Activated naive CD8-positive, alpha-beta T cell treated with anti-CD3 and anti-CD28 coated beads for 36 hours (primary cell): ENCODE data around the gene PATJ. TPM values are rescaled to one million over a fixed set of nuclear protein-coding genes. Genes with fewer than 3 reads are reported as not detected.
"Not testable (repeated sequence)": the region's sequence is repeated elsewhere in the genome, so short reads cannot be mapped to it uniquely, and the experiment has no call there.

Experiments used
- DNase-seq: peaks from one replicate; pipeline ENCODE4 v3.0.0; 2021
- H3K27ac Mint-ChIP-seq: one replicate; pipeline ENCODE4 v1.8.0; 2022; ENCODE audit warnings: mild to moderate bottlenecking, moderate library complexity, mixed read lengths
- H3K27me3 Mint-ChIP-seq: one replicate; pipeline ENCODE4 v1.8.0; 2022; ENCODE audit warnings: mild to moderate bottlenecking, mixed read lengths
- H3K36me3 Mint-ChIP-seq: one replicate; pipeline ENCODE4 v1.8.0; 2021; ENCODE audit warnings: mild to moderate bottlenecking, mixed read lengths
- H3K4me1 Mint-ChIP-seq: one replicate; pipeline ENCODE4 v1.8.0; 2021; ENCODE audit warnings: mixed read lengths
- H3K4me3 Mint-ChIP-seq: one replicate; pipeline ENCODE4 v1.8.0; 2022; ENCODE audit warnings: mild to moderate bottlenecking, moderate library complexity, mixed read lengths
- H3K9me3 Mint-ChIP-seq: one replicate; pipeline ENCODE4 v1.8.0; 2022; ENCODE audit warnings: mixed read lengths
- total RNA-seq, 2 experiments: library from RNA; stranded (reverse); gene quantifications; one replicate each; pipeline ENCODE4 v1.2.3, GENCODE V29; 2021

Gene PATJ
- total RNA-seq, 2 experiments from 2014 or later, result 6.8 to 8.9 TPM

GRCh38 chr1:61776091-61776490 lies 33.8 kb downstream of the PATJ start:
- Mint-ChIP-seq H3K4me1 (peaks cover 9% of the 10 kb centered on the region), H3K4me3 (no peak overlapping the region), H3K9me3 (peaks cover 1% of the 10 kb centered on the region), H3K27me3 (no peaks in the 10 kb centered on the region), H3K36me3 (peaks cover 11% of the 10 kb centered on the region), H3K27ac (no peak overlapping the region)
- no peak for DNase-seq

- no peak overlapping the region for H3K27ac Mint-ChIP-seq
- peaks cover 36% of the 10 kb centered on the region for H3K4me1 Mint-ChIP-seq
- no peak overlapping the region for H3K4me3 Mint-ChIP-seq
- no peaks in the 10 kb centered on the region for H3K27me3 Mint-ChIP-seq
- H3K36me3 Mint-ChIP-seq, result peaks cover 15% of the 10 kb centered on the region
- H3K9me3 Mint-ChIP-seq, result peaks cover 1% of the 10 kb centered on the region
- no peak for DNase-seq
Observed at GRCh38 chr1:61779231-61779630, 37.0 kb downstream of the PATJ start.

- Mint-ChIP-seq H3K27me3 (no peaks in the 10 kb centered on the region), H3K4me3 (no peak overlapping the region), H3K4me1 (peaks cover 40% of the 10 kb centered on the region), H3K27ac (no peak overlapping the region), H3K36me3 (peaks cover 15% of the 10 kb centered on the region), H3K9me3 (peaks cover 1% of the 10 kb centered on the region)
- no peak for DNase-seq
Observed at GRCh38 chr1:61781151-61781550, 38.9 kb downstream of the PATJ start.

GRCh38 chr1:61782771-61783170 lies 40.5 kb downstream of the PATJ start:
- H3K4me1 Mint-ChIP-seq, result peaks cover 42% of the 10 kb centered on the region
- no peaks in the 10 kb centered on the region for H3K27me3 Mint-ChIP-seq
- H3K27ac Mint-ChIP-seq, result peak overlapping the region; percentile 39
- H3K36me3 Mint-ChIP-seq, result peaks cover 16% of the 10 kb centered on the region
- peak; percentile 63 for DNase-seq
- no peak overlapping the region for H3K4me3 Mint-ChIP-seq
- peaks cover 1% of the 10 kb centered on the region for H3K9me3 Mint-ChIP-seq

- Mint-ChIP-seq H3K4me3 (no peak overlapping the region), H3K4me1 (peaks cover 40% of the 10 kb centered on the region), H3K36me3 (peaks cover 11% of the 10 kb centered on the region), H3K27me3 (no peaks in the 10 kb centered on the region), H3K9me3 (no peaks in the 10 kb centered on the region), H3K27ac (no peak overlapping the region)
- no peak for DNase-seq
Observed at GRCh38 chr1:61784726-61785125, 42.4 kb downstream of the PATJ start.

GRCh38 chr1:61790837-61791236 lies 48.6 kb downstream of the PATJ start:
- Mint-ChIP-seq H3K27me3 (no peaks in the 10 kb centered on the region), H3K36me3 (peaks cover 14% of the 10 kb centered on the region), H3K4me1 (peaks cover 4% of the 10 kb centered on the region), H3K9me3 (no peaks in the 10 kb centered on the region), H3K4me3 (no peak overlapping the region), H3K27ac (no peak overlapping the region)
- no peak for DNase-seq

- H3K4me3 Mint-ChIP-seq, result no peak overlapping the region
- no peak overlapping the region for H3K27ac Mint-ChIP-seq
- no peak for DNase-seq
- peaks cover 5% of the 10 kb centered on the region for H3K4me1 Mint-ChIP-seq
- peaks cover 31% of the 10 kb centered on the region for H3K36me3 Mint-ChIP-seq
- H3K27me3 Mint-ChIP-seq, result no peaks in the 10 kb centered on the region
- H3K9me3 Mint-ChIP-seq, result peaks cover 2% of the 10 kb centered on the region
Observed at GRCh38 chr1:61797045-61797755, 54.9 kb downstream of the PATJ start.

- peaks cover 27% of the 10 kb centered on the region for H3K36me3 Mint-ChIP-seq
- not testable (repeated sequence) for DNase-seq, H3K9me3 Mint-ChIP-seq, H3K4me3 Mint-ChIP-seq, H3K27ac Mint-ChIP-seq, H3K4me1 Mint-ChIP-seq, H3K27me3 Mint-ChIP-seq
Observed at GRCh38 chr1:61801047-61801446, 58.8 kb downstream of the PATJ start.

GRCh38 chr1:61807606-61808140 lies 65.4 kb downstream of the PATJ start:
- no peaks in the 10 kb centered on the region for H3K27me3 Mint-ChIP-seq
- no peak overlapping the region for H3K4me3 Mint-ChIP-seq
- H3K36me3 Mint-ChIP-seq, result peaks cover 5% of the 10 kb centered on the region
- H3K4me1 Mint-ChIP-seq, result peaks cover 2% of the 10 kb centered on the region
- no peak overlapping the region for H3K27ac Mint-ChIP-seq
- DNase-seq, result no peak
- no peaks in the 10 kb centered on the region for H3K9me3 Mint-ChIP-seq

- peaks cover 5% of the 10 kb centered on the region for H3K36me3 Mint-ChIP-seq
- H3K27me3 Mint-ChIP-seq, result no peaks in the 10 kb centered on the region
- no peak for DNase-seq
- H3K9me3 Mint-ChIP-seq, result no peaks in the 10 kb centered on the region
- no peak overlapping the region for H3K27ac Mint-ChIP-seq
- H3K4me3 Mint-ChIP-seq, result no peak overlapping the region
- H3K4me1 Mint-ChIP-seq, result peaks cover 2% of the 10 kb centered on the region
Observed at GRCh38 chr1:61808321-61808720, 66.0 kb downstream of the PATJ start.

- no peak for DNase-seq
- no peak overlapping the region for H3K4me3 Mint-ChIP-seq
- H3K36me3 Mint-ChIP-seq, result peaks cover 5% of the 10 kb centered on the region
- peaks cover 2% of the 10 kb centered on the region for H3K4me1 Mint-ChIP-seq
- no peaks in the 10 kb centered on the region for H3K27me3 Mint-ChIP-seq
- no peaks in the 10 kb centered on the region for H3K9me3 Mint-ChIP-seq
- no peak overlapping the region for H3K27ac Mint-ChIP-seq
Observed at GRCh38 chr1:61808968-61809367, 66.7 kb downstream of the PATJ start.

GRCh38 chr1:61812916-61813315 lies 70.6 kb downstream of the PATJ start:
- Mint-ChIP-seq H3K27ac (no peak overlapping the region), H3K4me1 (no peaks in the 10 kb centered on the region), H3K9me3 (no peaks in the 10 kb centered on the region), H3K4me3 (no peak overlapping the region), H3K27me3 (no peaks in the 10 kb centered on the region), H3K36me3 (no peaks in the 10 kb centered on the region)
- DNase-seq, result no peak

GRCh38 chr1:61816191-61816590 lies 73.9 kb downstream of the PATJ start:
- H3K4me3 Mint-ChIP-seq, result no peak overlapping the region
- peaks cover 1% of the 10 kb centered on the region for H3K36me3 Mint-ChIP-seq

GRCh38 chr1:61818992-61819391 lies 76.7 kb downstream of the PATJ start:
- Mint-ChIP-seq H3K9me3 (no peaks in the 10 kb centered on the region), H3K27ac (no peak overlapping the region), H3K27me3 (no peaks in the 10 kb centered on the region), H3K4me1 (no peaks in the 10 kb centered on the region), H3K36me3 (peaks cover 12% of the 10 kb centered on the region), H3K4me3 (no peak overlapping the region)
- no peak for DNase-seq

More at GRCh38 chr1:61816191-61816590, 73.9 kb downstream of the PATJ start:
- Mint-ChIP-seq H3K27me3 (no peaks in the 10 kb centered on the region), H3K4me1 (no peaks in the 10 kb centered on the region), H3K27ac (no peak overlapping the region), H3K9me3 (no peaks in the 10 kb centered on the region)
- no peak for DNase-seq

- Mint-ChIP-seq H3K4me1 (no peaks in the 10 kb centered on the region), H3K36me3 (peaks cover 12% of the 10 kb centered on the region), H3K4me3 (no peak overlapping the region), H3K27me3 (no peaks in the 10 kb centered on the region), H3K27ac (no peak overlapping the region), H3K9me3 (no peaks in the 10 kb centered on the region)
- DNase-seq, result no peak
Observed at GRCh38 chr1:61819421-61819820, 77.1 kb downstream of the PATJ start.

- Mint-ChIP-seq H3K9me3 (no peaks in the 10 kb centered on the region), H3K4me1 (no peaks in the 10 kb centered on the region), H3K4me3 (no peak overlapping the region), H3K36me3 (peaks cover 27% of the 10 kb centered on the region), H3K27me3 (no peaks in the 10 kb centered on the region), H3K27ac (no peak overlapping the region)
- no peak for DNase-seq
Observed at GRCh38 chr1:61825393-61825792, 83.1 kb downstream of the PATJ start.
